Suprapubic skin (tissue), 4 donors: ENCODE data around the gene ARHGAP6.

Experiments used
- POLR2A ChIP-seq, 2 donors: fragments of 450-650 bp; IDR thresholded peaks; one replicate each; pipeline ENCODE4 v1.6.1; 2017; ENCODE audit warnings: antibody characterized with exemption in 2 of 2, mild to moderate bottlenecking in 2 of 2, moderate library complexity in 2 of 2
- POLR2AphosphoS5 ChIP-seq, 3 donors: sonication (generic); formaldehyde crosslinking; IDR thresholded peaks; one replicate each; pipeline ENCODE4 v1.6.1; 2017; ENCODE audit warnings: antibody characterized with exemption in 3 of 3
- TF ChIP-seq, protein P1 (sequence below), 2 donors: fragments of 200-600 bp in 1 of 2; fragments of 450-650 bp in 1 of 2; sonication (generic) in 1 of 2; IDR thresholded peaks; one replicate each; pipeline ENCODE4 v1.5.1; 2016 to 2019; ENCODE audit warnings: antibody characterized with exemption in 2 of 2, mild to moderate bottlenecking in 1 of 2, moderate library complexity in 1 of 2

DNA sequence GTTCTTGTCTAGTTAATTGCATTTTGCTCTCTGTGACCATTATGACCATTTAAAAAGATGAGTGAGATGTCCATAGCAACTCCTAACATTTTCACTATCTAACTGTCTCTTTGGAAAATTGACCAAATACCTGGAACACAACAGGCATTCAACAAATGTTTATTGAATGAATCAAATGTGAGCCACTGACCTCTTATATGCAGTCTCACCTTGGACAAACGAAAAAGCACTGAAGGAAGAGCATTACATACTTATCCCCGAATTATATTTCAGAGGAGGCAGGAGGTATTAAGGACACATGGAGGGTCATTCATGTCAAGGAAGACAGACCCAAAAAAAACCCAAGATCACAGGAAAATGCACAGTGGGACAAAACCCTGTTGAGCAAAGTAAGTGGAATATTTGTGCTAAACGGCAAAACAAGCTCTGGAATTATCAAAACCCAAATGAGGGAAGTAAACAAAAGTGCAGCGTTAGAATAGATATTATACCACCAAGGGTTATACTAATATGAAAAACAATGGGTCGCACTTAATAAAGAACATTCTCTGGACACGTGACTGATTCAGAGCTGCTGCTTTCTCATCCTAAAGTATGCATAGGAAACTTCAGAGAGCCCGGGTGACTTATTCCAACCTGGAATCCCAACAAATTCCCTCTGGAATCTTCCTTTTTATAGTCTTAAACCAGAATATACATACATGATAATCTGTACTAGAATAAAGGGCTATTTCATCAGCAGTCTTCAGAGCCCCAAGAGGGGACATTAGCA is 240.6 kb downstream of the ARHGAP6 start:
- TF ChIP-seq, protein P1, sequence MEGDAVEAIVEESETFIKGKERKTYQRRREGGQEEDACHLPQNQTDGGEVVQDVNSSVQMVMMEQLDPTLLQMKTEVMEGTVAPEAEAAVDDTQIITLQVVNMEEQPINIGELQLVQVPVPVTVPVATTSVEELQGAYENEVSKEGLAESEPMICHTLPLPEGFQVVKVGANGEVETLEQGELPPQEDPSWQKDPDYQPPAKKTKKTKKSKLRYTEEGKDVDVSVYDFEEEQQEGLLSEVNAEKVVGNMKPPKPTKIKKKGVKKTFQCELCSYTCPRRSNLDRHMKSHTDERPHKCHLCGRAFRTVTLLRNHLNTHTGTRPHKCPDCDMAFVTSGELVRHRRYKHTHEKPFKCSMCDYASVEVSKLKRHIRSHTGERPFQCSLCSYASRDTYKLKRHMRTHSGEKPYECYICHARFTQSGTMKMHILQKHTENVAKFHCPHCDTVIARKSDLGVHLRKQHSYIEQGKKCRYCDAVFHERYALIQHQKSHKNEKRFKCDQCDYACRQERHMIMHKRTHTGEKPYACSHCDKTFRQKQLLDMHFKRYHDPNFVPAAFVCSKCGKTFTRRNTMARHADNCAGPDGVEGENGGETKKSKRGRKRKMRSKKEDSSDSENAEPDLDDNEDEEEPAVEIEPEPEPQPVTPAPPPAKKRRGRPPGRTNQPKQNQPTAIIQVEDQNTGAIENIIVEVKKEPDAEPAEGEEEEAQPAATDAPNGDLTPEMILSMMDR (IDR thresholded peaks at IDR 0.05) = no peak
- TF ChIP-seq POLR2A (IDR thresholded peaks at IDR 0.05) (no peak), POLR2AphosphoS5 (IDR thresholded peaks at IDR 0.05) (no peak)
